ENCODE measurements around the gene TPRG1.

TPRG1 gene

DNA sequence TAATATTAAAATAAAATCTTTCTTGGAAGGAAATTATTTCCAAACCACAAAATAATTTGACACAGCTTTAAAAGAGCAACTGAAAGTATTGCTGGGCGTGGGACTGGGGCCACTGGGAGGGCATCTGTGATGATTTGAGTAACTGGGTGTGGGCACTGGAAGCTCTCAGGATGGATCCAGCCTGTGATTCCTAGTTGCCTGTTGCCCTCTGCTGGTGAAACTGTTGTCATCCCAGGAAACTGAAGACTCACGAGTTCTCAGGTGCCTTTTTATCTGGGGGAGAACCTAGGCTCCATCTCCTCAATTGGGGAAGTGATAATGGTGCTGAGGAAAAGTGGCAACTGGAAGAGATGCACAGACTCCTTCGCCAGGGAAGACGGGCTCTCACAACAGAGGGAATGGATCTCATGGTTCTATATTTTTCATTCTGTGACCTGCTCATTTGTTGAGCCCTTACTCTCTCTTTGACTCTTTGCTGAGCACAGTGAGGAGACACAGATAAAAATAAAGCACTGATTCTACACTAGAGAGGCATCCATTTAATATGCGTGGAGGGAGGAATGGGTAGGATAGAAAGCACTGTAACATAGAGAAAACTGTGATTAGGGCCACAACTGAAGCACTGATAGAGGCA lies 61.6 kb downstream of the TPRG1 start:
- no peak for DNase-seq

- no peak for DNase-seq
Observed at GRCh38 chr3:189235214-189235613, 63.4 kb downstream of the TPRG1 start.

GRCh38 chr3:189236352-189236751 lies 64.6 kb downstream of the TPRG1 start:
- DNase-seq, result no peak

DNA sequence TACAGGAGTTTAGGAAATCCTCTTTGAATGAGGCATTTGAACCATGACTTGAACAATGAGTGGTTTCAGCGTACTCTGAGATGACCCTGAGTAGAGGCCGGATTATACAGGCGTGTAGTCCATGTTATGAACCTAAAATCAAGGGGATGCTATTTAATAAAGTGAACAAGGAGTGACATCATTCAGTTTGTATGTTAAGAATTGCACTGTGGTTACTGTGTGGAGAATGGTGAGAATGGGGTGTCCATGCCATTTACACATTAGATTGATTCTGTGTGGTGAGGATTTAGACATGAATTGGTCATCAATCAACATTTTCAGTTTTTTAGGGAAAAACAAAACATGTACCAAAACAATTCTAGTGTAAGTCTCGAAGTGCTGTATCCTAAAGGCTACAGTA lies 65.8 kb downstream of the TPRG1 start:
- no peak for DNase-seq

DNA sequence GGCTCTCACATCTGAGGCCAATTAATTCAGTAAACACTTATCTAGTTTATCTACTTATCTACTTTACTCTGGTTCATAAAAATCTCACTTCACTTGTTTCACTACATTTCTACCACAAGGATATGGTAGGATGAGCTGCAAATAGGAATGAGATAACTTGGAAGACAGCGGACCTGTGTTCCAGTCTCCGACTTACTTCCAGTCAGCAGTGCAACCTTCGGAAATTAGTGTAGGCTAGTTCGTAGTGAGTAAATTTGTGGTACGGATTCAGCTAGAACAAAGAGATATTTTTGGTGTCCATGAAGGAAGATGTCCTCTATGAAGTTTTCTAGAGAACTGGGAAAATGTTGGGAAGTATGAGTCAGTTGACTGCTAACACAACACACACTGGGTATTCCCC lies 66.3 kb downstream of the TPRG1 start:
- no peak for DNase-seq

- no peak for DNase-seq
Observed at GRCh38 chr3:189239616-189240015, 67.8 kb downstream of the TPRG1 start.

DNA sequence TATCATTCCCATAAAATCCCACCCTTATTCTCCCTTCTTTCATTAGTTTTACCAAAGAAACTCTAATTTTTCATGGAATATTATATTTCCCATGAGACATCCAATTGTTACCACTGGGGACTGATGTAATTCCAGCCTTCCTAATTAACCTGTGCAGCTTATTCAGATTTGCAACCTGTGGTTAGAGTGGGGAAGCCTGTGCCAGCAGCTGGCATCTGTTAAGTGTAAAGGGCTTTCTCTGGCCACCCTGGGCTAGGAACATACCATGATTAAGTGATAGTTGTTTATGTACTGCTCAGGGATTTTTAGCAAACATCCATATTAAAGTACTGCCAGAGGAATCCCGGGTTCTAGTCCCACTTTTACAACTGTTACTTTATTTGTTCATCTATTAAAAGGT lies 78.2 kb downstream of the TPRG1 start:
- DNase-seq, result no peak

DNA sequence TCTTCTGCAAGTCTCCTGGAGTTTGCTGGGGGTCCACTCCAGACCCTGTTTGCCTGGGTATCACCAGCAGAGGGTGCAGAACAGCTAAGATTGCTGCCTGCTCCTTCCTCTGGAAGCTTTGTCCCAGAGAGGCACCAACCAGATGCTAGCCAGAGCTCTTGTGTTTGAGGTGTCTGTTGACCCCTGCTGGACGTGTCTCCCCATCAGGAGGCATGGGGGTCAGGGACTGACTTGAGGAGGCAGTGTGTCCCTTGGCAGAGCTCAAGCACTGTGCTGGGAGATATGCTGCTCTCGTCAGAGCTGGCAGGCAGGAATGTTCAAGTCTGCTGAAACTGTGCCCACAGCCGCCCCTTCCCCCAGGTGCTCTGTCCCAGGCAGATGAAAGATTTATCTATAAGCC lies 86.5 kb downstream of the TPRG1 start:
- no peak for DNase-seq

GRCh38 chr3:189260556-189261493 lies 89.1 kb downstream of the TPRG1 start:
- no peak for DNase-seq

DNA sequence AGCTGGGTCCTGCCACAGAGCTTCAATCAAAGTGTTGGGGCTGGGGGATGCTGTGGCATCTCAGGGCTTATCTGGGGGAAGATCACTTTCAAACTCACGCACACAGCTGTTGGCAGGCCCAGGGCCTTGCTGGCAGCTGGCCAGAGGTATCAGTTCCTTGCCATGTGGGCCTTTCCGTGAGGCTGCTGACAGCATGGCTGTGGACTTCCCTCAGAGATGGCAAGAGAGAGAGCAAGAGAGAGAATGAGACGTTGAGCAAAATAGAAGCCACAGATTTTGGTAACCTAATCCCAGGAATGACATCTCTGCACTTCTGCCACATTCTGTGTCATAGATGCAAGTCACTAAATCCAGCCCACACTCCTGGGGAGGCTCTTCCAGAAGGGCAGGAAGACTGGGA lies 91.0 kb downstream of the TPRG1 start:
- no peak for DNase-seq

- no peak for DNase-seq
Observed at GRCh38 chr3:189267981-189268613, 96.3 kb downstream of the TPRG1 start.

DNA sequence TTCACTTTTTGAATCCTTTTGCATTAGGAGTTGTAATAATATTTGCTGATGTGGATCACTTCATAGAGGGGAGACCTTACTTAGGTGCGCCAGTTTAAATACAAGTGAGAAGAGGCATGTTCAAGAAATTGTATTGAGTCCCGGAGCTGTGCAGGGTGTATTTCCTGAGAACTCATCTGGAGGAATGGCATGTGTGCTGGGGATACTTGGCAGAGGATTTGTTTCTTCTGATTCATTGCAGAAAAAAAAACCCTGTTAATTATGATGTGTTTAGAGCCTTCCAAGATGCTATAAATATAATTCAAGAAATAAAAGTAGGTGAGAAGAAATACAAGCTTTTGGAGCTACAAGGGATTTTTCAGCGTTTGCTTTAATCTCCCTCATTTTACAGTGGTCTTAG lies 97.6 kb downstream of the TPRG1 start:
- no peak for DNase-seq

- DNase-seq, result no peak
Observed at GRCh38 chr3:189270248-189270832, 98.6 kb downstream of the TPRG1 start.

DNA sequence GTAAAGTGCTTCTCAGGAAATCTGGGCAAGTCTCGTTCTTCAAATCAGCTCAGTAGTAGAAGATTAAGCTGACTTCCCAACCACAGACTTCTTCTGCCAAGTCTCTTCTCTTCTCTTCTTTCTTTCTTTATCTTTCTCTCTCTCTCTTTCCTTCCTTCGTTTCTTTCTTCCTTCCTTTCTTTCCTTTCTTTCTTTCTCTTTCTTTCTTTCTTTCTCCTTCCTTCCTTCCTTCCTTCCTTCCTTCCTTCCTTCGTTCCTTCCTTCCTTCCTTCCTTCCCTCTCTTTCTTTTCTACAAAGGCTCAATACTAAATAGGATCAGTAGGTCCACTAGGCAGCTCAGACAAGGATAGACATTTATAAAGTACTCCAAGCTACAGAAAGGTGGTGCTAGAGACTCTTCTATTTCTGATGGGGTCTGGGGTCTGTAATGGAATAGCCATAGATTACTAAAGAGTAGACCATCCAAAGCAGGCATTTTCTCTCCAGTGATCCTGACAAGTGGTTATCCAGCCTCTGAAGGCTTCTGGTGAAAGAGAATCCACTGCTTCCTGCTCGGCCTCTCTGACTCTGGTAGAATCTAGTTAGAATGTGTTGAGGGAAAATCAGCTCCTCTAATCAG lies 100.8 kb downstream of the TPRG1 start:
- DNase-seq, result no peak

DNA sequence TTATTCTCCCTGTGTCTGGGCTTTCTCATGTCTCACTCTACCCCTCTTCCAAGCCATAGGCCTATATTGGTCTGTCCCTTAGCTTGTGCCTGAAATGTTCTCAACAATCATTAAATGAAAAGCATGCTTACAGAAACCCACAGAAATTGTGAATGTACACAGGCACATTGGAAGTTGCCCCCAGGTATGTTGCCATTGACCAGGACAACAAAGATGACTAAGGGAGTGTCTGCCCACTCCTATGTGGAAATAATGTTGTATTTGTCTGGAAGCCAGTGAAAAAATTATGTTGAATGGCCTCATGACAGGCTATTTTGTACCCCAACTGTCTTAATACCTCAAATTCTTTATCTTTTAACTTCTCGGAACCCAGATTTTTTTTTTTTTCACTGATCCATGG lies 102.0 kb downstream of the TPRG1 start:
- DNase-seq, result no peak

GRCh38 chr3:189275182-189275581 lies 103.4 kb downstream of the TPRG1 start:
- no peak for DNase-seq

GRCh38 chr3:189275852-189276251 lies 104.1 kb downstream of the TPRG1 start:
- no peak for DNase-seq

GRCh38 chr3:189276444-189277219 lies 104.9 kb downstream of the TPRG1 start:
- no peak for DNase-seq

GRCh38 chr3:189277711-189278110 lies 105.9 kb downstream of the TPRG1 start:
- no peak for DNase-seq

DNA sequence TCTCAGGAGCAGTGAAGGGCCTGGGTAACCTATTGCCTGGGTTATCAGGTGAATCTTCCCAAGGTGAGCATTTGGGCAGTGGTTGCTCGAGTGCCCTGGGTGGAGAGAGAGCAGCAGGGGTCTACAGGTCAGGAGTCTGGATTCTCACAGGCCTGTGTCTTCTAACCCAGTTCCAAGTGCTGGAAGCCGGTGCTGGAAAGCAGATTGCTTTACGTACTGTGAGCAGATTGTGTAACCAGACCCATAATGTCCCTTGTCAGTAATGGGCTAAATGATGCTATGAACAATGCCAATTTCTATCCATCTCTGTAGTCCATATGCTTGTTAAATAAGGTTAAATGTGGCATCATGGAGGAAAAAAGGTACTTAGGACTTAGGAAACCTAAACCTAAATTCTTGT lies 106.5 kb downstream of the TPRG1 start:
- no peak for DNase-seq

DNA sequence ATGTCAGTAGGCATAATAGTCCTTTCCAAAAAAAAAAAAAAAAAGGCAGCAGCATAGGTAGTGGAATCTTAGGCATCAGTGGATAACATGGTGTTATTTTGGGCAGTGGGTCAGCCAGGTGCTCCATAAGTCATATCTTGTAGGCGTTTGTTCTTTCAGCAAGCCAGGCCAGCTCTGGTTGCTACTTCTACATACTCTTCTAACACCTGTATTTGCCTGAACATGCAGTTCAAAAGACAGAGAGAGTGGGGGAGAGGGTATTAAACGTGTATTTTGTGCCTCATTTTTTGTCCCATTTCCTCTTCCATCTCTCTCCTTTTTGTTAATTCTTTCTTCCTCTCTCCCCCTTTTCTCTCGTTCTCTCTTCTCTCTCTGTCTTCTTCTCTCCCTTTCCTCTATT lies 110.4 kb downstream of the TPRG1 start:
- DNase-seq, result no peak

DNA sequence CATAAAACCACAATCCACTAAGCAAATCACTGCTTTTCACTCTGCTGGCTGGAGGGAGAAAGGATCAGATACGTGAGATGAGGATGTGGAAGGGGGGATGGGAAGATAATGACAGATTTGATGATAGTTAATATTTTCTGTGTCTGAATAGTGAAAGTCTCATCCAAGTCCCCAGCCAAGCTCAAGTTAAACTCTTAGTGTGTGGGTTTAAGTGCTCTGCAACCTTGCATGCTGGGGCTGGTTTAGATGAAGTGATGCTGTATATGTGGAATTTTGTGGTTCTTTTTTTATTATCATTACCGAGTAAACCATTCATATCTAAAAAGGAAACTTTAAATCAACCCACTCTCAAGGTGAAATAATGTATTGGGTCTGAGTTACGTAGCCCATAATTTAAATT lies 111.0 kb downstream of the TPRG1 start:
- no peak for DNase-seq

Data from activated CD8-positive, alpha-beta memory T cell treated with anti-CD3 and anti-CD28 coated beads, Interleukin-2, amount 50 U/mL, for 48 hours (primary cell).